HepG2 (cell line): ENCODE results near the gene NTMT1. TPM values are rescaled to one million over a fixed set of nuclear protein-coding genes. Genes with fewer than 3 reads are reported as not detected.

ENCODE experiments used
- ADNP ChIP-seq: sonication (generic); formaldehyde crosslinking; IDR thresholded peaks from 2 replicates; pipeline ENCODE4 v1.4.0; 2020; ENCODE audit warnings: missing genetic modification reagents
- AGO2 ChIP-seq: fragments of 200-400 bp; formaldehyde crosslinking; optimal IDR thresholded peaks from 2 replicates; pipeline ENCODE3; 2017; ENCODE audit warnings: mild to moderate bottlenecking, low read depth, low read length, moderate library complexity
- ARNTL ChIP-seq: sonication (generic); formaldehyde crosslinking; IDR thresholded peaks from 2 replicates; pipeline ENCODE4 v1.4.0; 2020; ENCODE audit warnings: mild to moderate bottlenecking, missing genetic modification reagents
- CSRNP1 ChIP-seq: sonication (generic); formaldehyde crosslinking; IDR thresholded peaks from 2 replicates; pipeline ENCODE4 v1.8.1; 2023; ENCODE audit warnings: mild to moderate bottlenecking, missing genetic modification reagents
- HMGXB4 ChIP-seq, 2 experiments: sonication (generic) in 1 of 2; formaldehyde crosslinking in 1 of 2; IDR thresholded peaks; 2 replicates each; pipeline versions ENCODE4 v1.4.0 to v1.6.1; 2018 to 2020; ENCODE audit warnings: missing genetic modification reagents in 2 of 2, borderline replicate concordance in 1 of 2, low read depth in 1 of 2, mild to moderate bottlenecking in 1 of 2, missing biosample characterization in 1 of 2
- HNRNPLL ChIP-seq: fragments of 200-400 bp; formaldehyde crosslinking; IDR thresholded peaks from 2 replicates; pipeline ENCODE4 v1.6.1; 2017; ENCODE audit warnings: mild to moderate bottlenecking, low read depth, low read length; ENCODE audit not compliant: poor library complexity, severe bottlenecking
- KLF13 ChIP-seq: sonication (generic); formaldehyde crosslinking; IDR thresholded peaks from 2 replicates; pipeline ENCODE4 v1.4.0; 2020; ENCODE audit warnings: mild to moderate bottlenecking, missing genetic modification reagents
- NFRKB ChIP-seq: fragments of 450-650 bp; IDR thresholded peaks from 2 replicates; pipeline ENCODE4 v1.6.1; 2017
- RELA ChIP-seq: sonication (generic); formaldehyde crosslinking; IDR thresholded peaks from 2 replicates; pipeline ENCODE4 v1.4.0; 2020; ENCODE audit warnings: missing genetic modification reagents
- YY1 ChIP-seq: IDR thresholded peaks from 2 replicates; pipeline ENCODE4 v1.6.1; 2011; ENCODE audit warnings: low read length, low read depth, moderate library complexity, mild to moderate bottlenecking; ENCODE audit not compliant: insufficient read depth, insufficient replicate concordance
- ZBTB26 ChIP-seq: IDR thresholded peaks from 2 replicates; pipeline ENCODE4 v1.6.1; 2016; ENCODE audit warnings: missing compliant biosample characterization, missing genetic modification reagents, borderline replicate concordance
- ZBTB7A ChIP-seq: sonication (generic); formaldehyde crosslinking; IDR thresholded peaks from 2 replicates; pipeline ENCODE4 v1.8.0; 2022; ENCODE audit warnings: mild to moderate bottlenecking, missing genetic modification reagents
- ZNF180 ChIP-seq: sonication (generic); formaldehyde crosslinking; IDR thresholded peaks from 2 replicates; pipeline ENCODE4 v1.4.0; 2020; ENCODE audit warnings: low read depth, missing genetic modification reagents, borderline replicate concordance
- ZNF343 ChIP-seq: sonication (generic); formaldehyde crosslinking; IDR thresholded peaks from 2 replicates; pipeline ENCODE4 v1.4.0; 2020; ENCODE audit warnings: mild to moderate bottlenecking, missing genetic modification reagents
- ZNF777 ChIP-seq: sonication (generic); formaldehyde crosslinking; IDR thresholded peaks from 2 replicates; pipeline ENCODE4 v1.4.0; 2020; ENCODE audit warnings: missing genetic modification reagents
- polyA plus RNA-seq, 8 experiments: library from polyadenylated mRNA; depleted of rRNA in 3 of 8; stranded (reverse) in 7 of 8; unstranded in 1 of 8; fragments of >200 nt; fragmentation: Illumina TruSeq in 4 of 8; extraction: Trizol in 4 of 8; gene quantifications; 2 replicates each; pipeline versions ENCODE4 v1.2.1 to v1.2.3, GENCODE V29; 2011 to 2016; ENCODE audit warnings: low read depth in 4 of 8, missing spikeins in 1 of 8, mixed read lengths in 1 of 8; ENCODE audit not compliant: insufficient read depth in 1 of 8
- total RNA-seq, 5 experiments: library from RNA; depleted of rRNA; stranded (reverse); fragments of >200 nt; fragmentation: Illumina TruSeq; extraction: Trizol; gene quantifications; 2 replicates each; pipeline ENCODE4 v1.2.3, GENCODE V29; 2016; ENCODE audit warnings: low read depth in 1 of 5
- TF ChIP-seq, protein P1 (sequence below), 2 experiments: sonication (generic) in 1 of 2; formaldehyde crosslinking in 1 of 2; IDR thresholded peaks; 2 replicates each; pipeline versions ENCODE4 v1.5.1 to v1.6.1; 2011 to 2020; ENCODE audit warnings: borderline replicate concordance in 1 of 2, low read depth in 1 of 2, low read length in 1 of 2, mild to moderate bottlenecking in 1 of 2, missing genetic modification reagents in 1 of 2, moderate library complexity in 1 of 2
- TF ChIP-seq, protein P2 (sequence below): sonication (generic); formaldehyde crosslinking; IDR thresholded peaks from 2 replicates; pipeline ENCODE4 v1.8.0; 2022; ENCODE audit warnings: missing genetic modification reagents, low read depth, mild to moderate bottlenecking, borderline replicate concordance
- TF ChIP-seq, protein P3 (sequence below): sonication (generic); formaldehyde crosslinking; IDR thresholded peaks from 2 replicates; pipeline ENCODE4 v1.4.0; 2020; ENCODE audit warnings: missing genetic modification reagents

NTMT1 gene
- total and polyA plus RNA-seq, 2 of the 13 experiments (the other 11 are each of a cell fraction or from before 2014, with no cell fraction given) = 49.1 to 53.8 TPM

DNA sequence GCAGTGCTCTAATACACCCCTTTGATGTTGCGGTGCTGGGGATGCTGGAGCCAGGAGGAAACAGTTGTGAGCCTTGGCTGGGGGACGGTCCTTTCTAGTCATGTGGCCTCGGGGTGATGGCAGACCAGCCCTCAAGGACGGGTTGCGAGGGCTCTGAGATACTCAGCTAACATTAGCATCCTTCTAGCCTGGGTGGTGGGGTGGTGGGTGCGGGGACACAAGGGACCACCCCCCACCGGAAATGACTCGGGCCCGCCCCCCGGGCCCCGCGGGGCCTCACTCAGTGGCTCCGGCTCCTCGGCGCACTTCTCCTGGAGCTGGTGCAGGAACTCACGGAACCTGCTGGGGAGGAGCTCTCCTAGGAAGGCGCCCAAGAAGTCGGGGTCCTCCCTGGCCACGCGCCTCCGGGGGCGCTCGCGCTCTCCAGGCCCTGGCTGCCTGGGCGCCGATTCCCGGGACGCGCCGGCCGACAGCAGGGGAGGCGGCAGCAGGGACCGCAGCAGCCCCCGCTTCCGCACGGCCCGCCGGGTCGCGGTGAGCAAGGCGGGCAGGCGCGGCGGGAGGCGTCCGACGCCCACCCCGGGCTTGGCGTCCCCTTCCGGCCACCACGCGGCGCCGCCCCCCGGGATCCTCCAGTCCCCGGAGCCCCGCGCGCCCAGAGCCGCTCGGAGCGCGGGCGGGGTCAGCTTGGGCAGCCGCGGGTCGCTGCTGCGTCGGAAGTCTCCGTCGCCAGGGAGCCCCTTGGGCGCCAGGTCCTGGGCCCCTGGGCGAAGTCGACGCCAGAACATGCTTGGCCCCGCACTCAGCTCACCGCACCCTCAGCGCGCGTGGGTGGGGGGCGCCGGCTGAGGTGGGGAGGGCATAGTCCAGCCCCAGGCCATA is 5.9 kb upstream of the NTMT1 start (continued):
- TF ChIP-seq, protein P1, sequence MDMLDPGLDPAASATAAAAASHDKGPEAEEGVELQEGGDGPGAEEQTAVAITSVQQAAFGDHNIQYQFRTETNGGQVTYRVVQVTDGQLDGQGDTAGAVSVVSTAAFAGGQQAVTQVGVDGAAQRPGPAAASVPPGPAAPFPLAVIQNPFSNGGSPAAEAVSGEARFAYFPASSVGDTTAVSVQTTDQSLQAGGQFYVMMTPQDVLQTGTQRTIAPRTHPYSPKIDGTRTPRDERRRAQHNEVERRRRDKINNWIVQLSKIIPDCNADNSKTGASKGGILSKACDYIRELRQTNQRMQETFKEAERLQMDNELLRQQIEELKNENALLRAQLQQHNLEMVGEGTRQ (IDR thresholded peaks at IDR 0.05; ENCODE audit: low read depth, low read length) = no peak
- TF ChIP-seq, protein P1 (CRISPR knock-in tag; IDR thresholded peaks at IDR 0.05; ENCODE audit: borderline replicate concordance) = no peak
- TF ChIP-seq KLF13 (no peak), RELA (no peak), HNRNPLL (peak; percentile 50), ZNF343 (CRISPR knock-in tag) (no peak), ARNTL (CRISPR knock-in tag) (no peak), NFRKB (no peak), ZBTB7A (CRISPR knock-in tag) (no peak), HMGXB4 (CRISPR knock-in tag; IDR thresholded peaks at IDR 0.05; ENCODE audit: borderline replicate concordance in 1 of 2, low read depth in 1 of 2) (peak in 1 of 2 experiments; percentile 60; a peak in 1 of 4 replicates), AGO2 (peak; percentile 92), ZNF180 (no peak), YY1 (peak; percentile 4), CSRNP1 (CRISPR knock-in tag) (0 out of 2 replicates have a peak, but pooled peaks have one; percentile 43), ZBTB26 (CRISPR knock-in tag) (no peak), ADNP (CRISPR knock-in tag) (no peak), ZNF777 (peak; percentile 68; the same call in 1 of the 2 replicates)
- TF ChIP-seq, protein P2, sequence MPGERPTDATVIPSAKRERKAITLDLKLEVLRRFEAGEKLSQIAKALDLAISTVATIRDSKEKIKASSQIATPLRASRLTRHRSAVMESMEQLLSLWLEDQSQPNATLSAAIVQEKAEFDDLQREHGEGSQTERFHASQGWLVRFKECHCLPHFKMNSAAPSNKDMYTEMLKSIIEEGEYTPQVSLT = no peak
- TF ChIP-seq, protein P3, sequence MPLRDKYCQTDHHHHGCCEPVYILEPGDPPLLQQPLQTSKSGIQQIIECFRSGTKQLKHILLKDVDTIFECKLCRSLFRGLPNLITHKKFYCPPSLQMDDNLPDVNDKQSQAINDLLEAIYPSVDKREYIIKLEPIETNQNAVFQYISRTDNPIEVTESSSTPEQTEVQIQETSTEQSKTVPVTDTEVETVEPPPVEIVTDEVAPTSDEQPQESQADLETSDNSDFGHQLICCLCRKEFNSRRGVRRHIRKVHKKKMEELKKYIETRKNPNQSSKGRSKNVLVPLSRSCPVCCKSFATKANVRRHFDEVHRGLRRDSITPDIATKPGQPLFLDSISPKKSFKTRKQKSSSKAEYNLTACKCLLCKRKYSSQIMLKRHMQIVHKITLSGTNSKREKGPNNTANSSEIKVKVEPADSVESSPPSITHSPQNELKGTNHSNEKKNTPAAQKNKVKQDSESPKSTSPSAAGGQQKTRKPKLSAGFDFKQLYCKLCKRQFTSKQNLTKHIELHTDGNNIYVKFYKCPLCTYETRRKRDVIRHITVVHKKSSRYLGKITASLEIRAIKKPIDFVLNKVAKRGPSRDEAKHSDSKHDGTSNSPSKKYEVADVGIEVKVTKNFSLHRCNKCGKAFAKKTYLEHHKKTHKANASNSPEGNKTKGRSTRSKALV (CRISPR knock-in tag) = peak; percentile 90
